Stimulated activated CD4-positive, alpha-beta T cell treated with anti-CD3 and anti-CD28 coated beads, Interleukin-4, amount 100 ng/mL, for 24 hours (primary cell): ENCODE data around the gene HSD17B11.
"Not testable (repeated sequence)": the region's sequence is repeated elsewhere in the genome, so short reads cannot be mapped to it uniquely, and the experiment has no call there.

Experiments used
- DNase-seq: peaks from one replicate; pipeline ENCODE4 v3.0.0-alpha.2; 2020

HSD17B11 gene

DNA sequence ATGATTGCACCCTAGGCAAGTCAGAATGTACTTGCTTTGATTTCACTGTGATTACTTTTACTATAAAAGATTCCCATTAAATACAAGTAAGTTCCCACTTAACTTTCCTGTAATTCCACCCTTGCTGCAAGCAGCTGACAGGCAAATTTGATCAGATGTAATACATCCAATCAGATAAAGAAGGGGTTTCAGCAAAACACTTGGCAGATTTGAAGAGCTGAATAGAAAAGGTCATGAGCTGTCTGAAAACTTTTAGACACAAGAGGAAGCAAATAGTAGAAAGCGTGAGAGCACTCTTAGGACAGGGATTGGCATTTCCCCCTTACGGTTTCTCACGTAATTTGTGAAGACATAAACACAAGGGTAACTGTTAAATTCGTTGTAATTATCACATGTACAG lies 91.1 kb downstream of the HSD17B11 start:
- no peak for DNase-seq

- no peak for DNase-seq
Observed at GRCh38 chr4:87298362-87298761, 92.6 kb downstream of the HSD17B11 start.

GRCh38 chr4:87294911-87295310 lies 96.1 kb downstream of the HSD17B11 start:
- DNase-seq: not testable (repeated sequence)

GRCh38 chr4:87293889-87294288 lies 97.1 kb downstream of the HSD17B11 start:
- not testable (repeated sequence) for DNase-seq

DNA sequence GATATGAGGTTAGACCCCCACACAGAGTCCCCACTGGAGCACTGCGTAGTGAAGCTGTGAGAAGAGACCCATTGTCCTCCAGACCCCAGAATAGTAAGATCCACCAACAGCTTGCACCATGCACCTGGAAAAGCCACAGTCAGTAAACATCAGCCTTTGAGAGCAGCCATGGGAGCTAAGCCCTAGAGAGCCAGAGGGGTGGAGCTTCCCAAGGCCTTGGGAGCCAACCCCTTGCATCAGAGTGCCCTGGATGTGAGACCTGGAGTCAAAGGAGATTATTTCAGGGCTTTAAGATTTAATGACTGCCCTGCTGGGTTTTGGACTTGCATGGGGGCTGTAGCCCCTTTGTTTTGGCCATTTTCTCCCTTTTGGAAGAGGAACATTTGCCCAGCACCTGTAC lies 104.0 kb downstream of the HSD17B11 start:
- DNase-seq: no peak
